Choroid plexus epithelial cell (primary cell): ENCODE measurements around the gene CCSER1.

Experiments used
- DNase-seq: peaks from one replicate; pipeline ENCODE4 v3.0.0-alpha.2; 2010; ENCODE audit warnings: low read depth
- H3K4me3 ChIP-seq: 2 replicates; pipeline ENCODE4 v1.5.1; 2011; ENCODE audit warnings: low read depth, mild to moderate bottlenecking, control low read depth, low read length, moderate library complexity
- CTCF ChIP-seq: conservative IDR thresholded peaks from 2 replicates; pipeline ENCODE4 v1.5.1; 2011; ENCODE audit warnings: low read depth, mild to moderate bottlenecking, control low read depth, inconsistent platforms, low read length, moderate library complexity

The CCSER1 gene

GRCh38 chr4:90946945-90947344 is 819.8 kb downstream of the CCSER1 start:
- no peak for TF ChIP-seq CTCF
- no peak for DNase-seq
- no peak overlapping the region for H3K4me3 ChIP-seq

- no peak for TF ChIP-seq CTCF
- peak overlapping the region; percentile 26 for H3K4me3 ChIP-seq
- DNase-seq, result peak; percentile 48
These were observed 823.2 kb downstream of the CCSER1 start for GRCh38 chr4:90950385-90950841.

GRCh38 chr4:90951037-90951436 is 823.8 kb downstream of the CCSER1 start:
- H3K4me3 ChIP-seq, result no peak overlapping the region
- TF ChIP-seq CTCF, result no peak
- DNase-seq, result peak; percentile 93

GRCh38 chr4:90958256-90958895 is 831.2 kb downstream of the CCSER1 start:
- DNase-seq, result peak; percentile 95
- TF ChIP-seq CTCF, result no peak
- H3K4me3 ChIP-seq, result no peak overlapping the region

GRCh38 chr4:90960433-90960832 is 833.2 kb downstream of the CCSER1 start:
- TF ChIP-seq CTCF, result no peak
- no peak for DNase-seq
- H3K4me3 ChIP-seq, result no peak overlapping the region

GRCh38 chr4:90960840-90961239 is 833.6 kb downstream of the CCSER1 start:
- H3K4me3 ChIP-seq, result no peak overlapping the region
- DNase-seq, result no peak
- no peak for TF ChIP-seq CTCF

GRCh38 chr4:90970021-90970420 is 842.8 kb downstream of the CCSER1 start:
- no peak overlapping the region for H3K4me3 ChIP-seq
- no peak for TF ChIP-seq CTCF
- no peak for DNase-seq
